HepG2 (cell line): ENCODE results near the gene SLC22A23. TPM values are rescaled to one million over a fixed set of nuclear protein-coding genes. Genes with fewer than 3 reads are reported as not detected.

Experiments
- EP300 ChIP-seq, 3 experiments: sonication (generic) in 1 of 3; formaldehyde crosslinking in 1 of 3; IDR thresholded peaks; 2 replicates each; pipeline versions ENCODE4 v1.5.1 to v1.6.1; 2011 to 2020; ENCODE audit warnings: low read depth in 2 of 3, low read length in 2 of 3, borderline replicate concordance in 1 of 3, improper control_type of control experiment in 1 of 3, mild to moderate bottlenecking in 1 of 3, missing genetic modification reagents in 1 of 3, moderate library complexity in 1 of 3
- FOXA1 ChIP-seq, 2 experiments: fragments of 450-650 bp in 1 of 2; sonication (generic) in 1 of 2; formaldehyde crosslinking in 1 of 2; IDR thresholded peaks; 2 replicates each; pipeline versions ENCODE4 v1.4.0 to v1.6.1; 2016 to 2020; ENCODE audit warnings: missing genetic modification reagents in 1 of 2
- GATAD2A ChIP-seq: IDR thresholded peaks from 2 replicates; pipeline ENCODE4 v1.6.1; 2016
- HDAC2 ChIP-seq: sonication (generic); formaldehyde crosslinking; IDR thresholded peaks from 2 replicates; pipeline ENCODE4 v1.4.0; 2020; ENCODE audit warnings: missing genetic modification reagents
- MAF1 ChIP-seq: sonication (generic); formaldehyde crosslinking; IDR thresholded peaks from 2 replicates; pipeline ENCODE4 v1.5.0; 2020; ENCODE audit warnings: missing genetic modification reagents, borderline replicate concordance
- MAFG ChIP-seq: sonication (generic); formaldehyde crosslinking; IDR thresholded peaks from 2 replicates; pipeline ENCODE4 v1.5.1; 2020; ENCODE audit warnings: mild to moderate bottlenecking, missing genetic modification reagents
- NRL ChIP-seq: sonication (generic); formaldehyde crosslinking; IDR thresholded peaks from 2 replicates; pipeline ENCODE4 v1.5.0; 2020; ENCODE audit warnings: missing genetic modification reagents, mild to moderate bottlenecking, moderate library complexity, borderline replicate concordance
- ZNF382 ChIP-seq: sonication (generic); formaldehyde crosslinking; IDR thresholded peaks from 2 replicates; pipeline ENCODE4 v1.5.0; 2020; ENCODE audit warnings: missing genetic modification reagents, mild to moderate bottlenecking, borderline replicate concordance
- ZNF496 ChIP-seq: sonication (generic); formaldehyde crosslinking; IDR thresholded peaks from 2 replicates; pipeline ENCODE4 v1.8.1; 2023; ENCODE audit warnings: mild to moderate bottlenecking, moderate library complexity, missing genetic modification reagents; ENCODE audit not compliant: insufficient replicate concordance
- ZNF546 ChIP-seq: sonication (generic); formaldehyde crosslinking; conservative IDR thresholded peaks from 2 replicates; pipeline ENCODE4 v1.8.1; 2023; ENCODE audit warnings: mild to moderate bottlenecking, missing genetic modification reagents
- ZNF558 ChIP-seq: sonication (generic); formaldehyde crosslinking; IDR thresholded peaks from 2 replicates; pipeline ENCODE4 v1.9.0; 2022; ENCODE audit warnings: mild to moderate bottlenecking, missing genetic modification reagents, borderline replicate concordance
- ZNF614 ChIP-seq: IDR thresholded peaks from 2 replicates; pipeline ENCODE4 v1.6.1; 2018; ENCODE audit warnings: missing biosample characterization, missing genetic modification reagents, inconsistent platforms, borderline replicate concordance
- ZSCAN29 ChIP-seq: sonication (generic); formaldehyde crosslinking; conservative IDR thresholded peaks from 2 replicates; pipeline ENCODE4 v1.4.0; 2020; ENCODE audit warnings: mild to moderate bottlenecking, missing genetic modification reagents
- polyA plus RNA-seq, 8 experiments: library from polyadenylated mRNA; depleted of rRNA in 3 of 8; stranded (reverse) in 7 of 8; unstranded in 1 of 8; fragments of >200 nt; fragmentation: Illumina TruSeq in 4 of 8; extraction: Trizol in 4 of 8; gene quantifications; 2 replicates each; pipeline versions ENCODE4 v1.2.1 to v1.2.3, GENCODE V29; 2011 to 2016; ENCODE audit warnings: low read depth in 4 of 8, missing spikeins in 1 of 8, mixed read lengths in 1 of 8; ENCODE audit not compliant: insufficient read depth in 1 of 8
- total RNA-seq, 5 experiments: library from RNA; depleted of rRNA; stranded (reverse); fragments of >200 nt; fragmentation: Illumina TruSeq; extraction: Trizol; gene quantifications; 2 replicates each; pipeline ENCODE4 v1.2.3, GENCODE V29; 2016; ENCODE audit warnings: low read depth in 1 of 5
- TF ChIP-seq, protein P1 (sequence below): sonication (generic); formaldehyde crosslinking; IDR thresholded peaks from 2 replicates; pipeline ENCODE4 v1.4.0; 2020; ENCODE audit warnings: missing genetic modification reagents, borderline replicate concordance
- TF ChIP-seq, protein P2 (sequence below): sonication (generic); formaldehyde crosslinking; IDR thresholded peaks from 2 replicates; pipeline ENCODE4 v1.8.1; 2023; ENCODE audit warnings: mild to moderate bottlenecking, missing genetic modification reagents
- TF ChIP-seq, protein P3 (sequence below): sonication (generic); formaldehyde crosslinking; IDR thresholded peaks from 2 replicates; pipeline ENCODE4 v1.8.1; 2023; ENCODE audit warnings: mild to moderate bottlenecking, missing genetic modification reagents
- TF ChIP-seq, protein P4 (sequence below): sonication (generic); formaldehyde crosslinking; IDR thresholded peaks from 2 replicates; pipeline ENCODE4 v1.4.0; 2020; ENCODE audit warnings: missing genetic modification reagents

The SLC22A23 gene
- total and polyA plus RNA-seq, 2 of the 13 experiments (the other 11 are each of a cell fraction or from before 2014, with no cell fraction given): 11.8 to 17.5 TPM

DNA sequence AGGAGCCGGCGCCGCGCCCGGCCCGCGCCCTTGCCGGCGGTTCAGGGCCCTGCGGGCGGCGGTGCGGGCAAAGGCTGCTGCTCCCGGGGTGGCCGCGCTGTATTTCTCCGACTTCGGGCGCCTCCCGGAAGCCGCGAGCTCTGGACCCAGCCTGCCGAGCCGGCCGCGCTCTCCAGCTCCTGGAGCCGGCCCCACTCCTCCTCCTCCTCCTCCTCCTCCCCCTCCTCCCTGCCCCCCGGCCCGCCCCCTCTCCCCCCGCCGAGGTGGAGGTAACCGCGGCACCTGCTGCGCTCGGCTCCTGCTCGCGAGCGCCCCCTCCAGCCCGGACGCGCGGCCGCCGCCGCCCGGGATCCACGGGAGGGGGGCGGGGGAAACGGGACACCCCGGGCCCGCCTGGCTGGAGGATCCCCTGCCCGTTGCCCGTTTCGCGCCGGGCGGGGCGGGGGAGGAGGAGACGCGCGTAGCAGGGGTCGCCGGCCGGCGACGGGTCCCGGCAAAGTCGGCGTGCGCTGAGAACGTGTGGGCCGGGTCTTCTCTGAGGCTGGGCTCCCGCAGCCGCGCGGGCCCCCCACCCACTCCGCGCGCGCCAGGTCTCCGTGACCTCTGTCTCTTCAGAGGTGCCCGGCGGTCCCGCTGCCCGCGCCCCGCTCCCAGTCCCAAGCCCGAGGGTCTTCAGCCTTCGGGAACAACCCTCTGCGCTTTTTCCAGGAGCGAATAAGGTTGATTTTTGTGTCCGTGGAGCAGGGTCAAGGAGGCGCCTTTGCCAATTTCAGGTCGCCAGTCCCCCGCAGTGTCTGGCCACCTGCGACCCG lies at the start of gene SLC22A23 (continued):
- TF ChIP-seq EP300 (IDR thresholded peaks at IDR 0.05; ENCODE audit: low read depth in 2 of 2, low read length in 2 of 2) (no peak), EP300 (CRISPR knock-in tag; IDR thresholded peaks at IDR 0.05; ENCODE audit: borderline replicate concordance) (no peak; the same call in 1 of the 2 replicates), MAF1 (peak; percentile 69), ZNF558 (CRISPR knock-in tag) (peak; percentile 62; the same call in 1 of the 2 replicates), ZNF614 (CRISPR knock-in tag) (peak; percentile 38; the same call in 1 of the 2 replicates), ZSCAN29 (CRISPR knock-in tag) (0 out of 2 replicates have a peak, but pooled peaks have one; percentile 21), HDAC2 (CRISPR knock-in tag) (peak; percentile 17; the same call in 1 of the 2 replicates), ZNF496 (no peak), MAFG (0 out of 2 replicates have a peak, but pooled peaks have one; percentile 59), ZNF382 (CRISPR knock-in tag) (no peak), GATAD2A (CRISPR knock-in tag) (no peak; the same call in 1 of the 2 replicates), FOXA1 (IDR thresholded peaks at IDR 0.05) (no peak), FOXA1 (CRISPR knock-in tag; IDR thresholded peaks at IDR 0.05) (0 out of 2 replicates have a peak, but pooled peaks have one; percentile 22), NRL (CRISPR knock-in tag) (no peak; the same call in 1 of the 2 replicates), ZNF546 (CRISPR knock-in tag) (peak; percentile 87)
- TF ChIP-seq, protein P1, sequence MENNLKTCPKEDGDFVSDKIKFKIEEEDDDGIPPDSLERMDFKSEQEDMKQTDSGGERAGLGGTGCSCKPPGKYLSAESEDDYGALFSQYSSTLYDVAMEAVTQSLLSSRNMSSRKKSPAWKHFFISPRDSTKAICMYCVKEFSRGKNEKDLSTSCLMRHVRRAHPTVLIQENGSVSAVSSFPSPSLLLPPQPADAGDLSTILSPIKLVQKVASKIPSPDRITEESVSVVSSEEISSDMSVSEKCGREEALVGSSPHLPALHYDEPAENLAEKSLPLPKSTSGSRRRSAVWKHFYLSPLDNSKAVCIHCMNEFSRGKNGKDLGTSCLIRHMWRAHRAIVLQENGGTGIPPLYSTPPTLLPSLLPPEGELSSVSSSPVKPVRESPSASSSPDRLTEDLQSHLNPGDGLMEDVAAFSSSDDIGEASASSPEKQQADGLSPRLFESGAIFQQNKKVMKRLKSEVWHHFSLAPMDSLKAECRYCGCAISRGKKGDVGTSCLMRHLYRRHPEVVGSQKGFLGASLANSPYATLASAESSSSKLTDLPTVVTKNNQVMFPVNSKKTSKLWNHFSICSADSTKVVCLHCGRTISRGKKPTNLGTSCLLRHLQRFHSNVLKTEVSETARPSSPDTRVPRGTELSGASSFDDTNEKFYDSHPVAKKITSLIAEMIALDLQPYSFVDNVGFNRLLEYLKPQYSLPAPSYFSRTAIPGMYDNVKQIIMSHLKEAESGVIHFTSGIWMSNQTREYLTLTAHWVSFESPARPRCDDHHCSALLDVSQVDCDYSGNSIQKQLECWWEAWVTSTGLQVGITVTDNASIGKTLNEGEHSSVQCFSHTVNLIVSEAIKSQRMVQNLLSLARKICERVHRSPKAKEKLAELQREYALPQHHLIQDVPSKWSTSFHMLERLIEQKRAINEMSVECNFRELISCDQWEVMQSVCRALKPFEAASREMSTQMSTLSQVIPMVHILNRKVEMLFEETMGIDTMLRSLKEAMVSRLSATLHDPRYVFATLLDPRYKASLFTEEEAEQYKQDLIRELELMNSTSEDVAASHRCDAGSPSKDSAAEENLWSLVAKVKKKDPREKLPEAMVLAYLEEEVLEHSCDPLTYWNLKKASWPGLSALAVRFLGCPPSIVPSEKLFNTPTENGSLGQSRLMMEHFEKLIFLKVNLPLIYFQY (CRISPR knock-in tag): 0 out of 2 replicates have a peak, but pooled peaks have one; percentile 39
- TF ChIP-seq, protein P2, sequence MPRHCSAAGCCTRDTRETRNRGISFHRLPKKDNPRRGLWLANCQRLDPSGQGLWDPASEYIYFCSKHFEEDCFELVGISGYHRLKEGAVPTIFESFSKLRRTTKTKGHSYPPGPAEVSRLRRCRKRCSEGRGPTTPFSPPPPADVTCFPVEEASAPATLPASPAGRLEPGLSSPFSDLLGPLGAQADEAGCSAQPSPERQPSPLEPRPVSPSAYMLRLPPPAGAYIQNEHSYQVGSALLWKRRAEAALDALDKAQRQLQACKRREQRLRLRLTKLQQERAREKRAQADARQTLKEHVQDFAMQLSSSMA: 0 out of 2 replicates have a peak, but pooled peaks have one; percentile 45
- TF ChIP-seq, protein P3, sequence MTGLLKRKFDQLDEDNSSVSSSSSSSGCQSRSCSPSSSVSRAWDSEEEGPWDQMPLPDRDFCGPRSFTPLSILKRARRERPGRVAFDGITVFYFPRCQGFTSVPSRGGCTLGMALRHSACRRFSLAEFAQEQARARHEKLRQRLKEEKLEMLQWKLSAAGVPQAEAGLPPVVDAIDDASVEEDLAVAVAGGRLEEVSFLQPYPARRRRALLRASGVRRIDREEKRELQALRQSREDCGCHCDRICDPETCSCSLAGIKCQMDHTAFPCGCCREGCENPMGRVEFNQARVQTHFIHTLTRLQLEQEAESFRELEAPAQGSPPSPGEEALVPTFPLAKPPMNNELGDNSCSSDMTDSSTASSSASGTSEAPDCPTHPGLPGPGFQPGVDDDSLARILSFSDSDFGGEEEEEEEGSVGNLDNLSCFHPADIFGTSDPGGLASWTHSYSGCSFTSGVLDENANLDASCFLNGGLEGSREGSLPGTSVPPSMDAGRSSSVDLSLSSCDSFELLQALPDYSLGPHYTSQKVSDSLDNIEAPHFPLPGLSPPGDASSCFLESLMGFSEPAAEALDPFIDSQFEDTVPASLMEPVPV (CRISPR knock-in tag): 0 out of 2 replicates have a peak, but pooled peaks have one; percentile 64
- TF ChIP-seq, protein P4, sequence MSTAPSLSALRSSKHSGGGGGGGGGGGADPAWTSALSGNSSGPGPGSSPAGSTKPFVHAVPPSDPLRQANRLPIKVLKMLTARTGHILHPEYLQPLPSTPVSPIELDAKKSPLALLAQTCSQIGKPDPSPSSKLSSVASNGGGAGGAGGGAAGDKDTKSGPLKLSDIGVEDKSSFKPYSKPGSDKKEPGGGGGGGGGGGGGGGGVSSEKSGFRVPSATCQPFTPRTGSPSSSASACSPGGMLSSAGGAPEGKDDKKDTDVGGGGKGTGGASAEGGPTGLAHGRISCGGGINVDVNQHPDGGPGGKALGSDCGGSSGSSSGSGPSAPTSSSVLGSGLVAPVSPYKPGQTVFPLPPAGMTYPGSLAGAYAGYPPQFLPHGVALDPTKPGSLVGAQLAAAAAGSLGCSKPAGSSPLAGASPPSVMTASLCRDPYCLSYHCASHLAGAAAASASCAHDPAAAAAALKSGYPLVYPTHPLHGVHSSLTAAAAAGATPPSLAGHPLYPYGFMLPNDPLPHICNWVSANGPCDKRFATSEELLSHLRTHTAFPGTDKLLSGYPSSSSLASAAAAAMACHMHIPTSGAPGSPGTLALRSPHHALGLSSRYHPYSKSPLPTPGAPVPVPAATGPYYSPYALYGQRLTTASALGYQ (CRISPR knock-in tag): no peak
